Measurements from ENCODE around the gene DNAJB14. TPM values are rescaled to one million over a fixed set of nuclear protein-coding genes. Genes with fewer than 3 reads are reported as not detected.

DNAJB14 gene
- total RNA-seq, 4 donors from 2014 or later, result 41.9 to 58.1 (median 48.5) TPM

DNA sequence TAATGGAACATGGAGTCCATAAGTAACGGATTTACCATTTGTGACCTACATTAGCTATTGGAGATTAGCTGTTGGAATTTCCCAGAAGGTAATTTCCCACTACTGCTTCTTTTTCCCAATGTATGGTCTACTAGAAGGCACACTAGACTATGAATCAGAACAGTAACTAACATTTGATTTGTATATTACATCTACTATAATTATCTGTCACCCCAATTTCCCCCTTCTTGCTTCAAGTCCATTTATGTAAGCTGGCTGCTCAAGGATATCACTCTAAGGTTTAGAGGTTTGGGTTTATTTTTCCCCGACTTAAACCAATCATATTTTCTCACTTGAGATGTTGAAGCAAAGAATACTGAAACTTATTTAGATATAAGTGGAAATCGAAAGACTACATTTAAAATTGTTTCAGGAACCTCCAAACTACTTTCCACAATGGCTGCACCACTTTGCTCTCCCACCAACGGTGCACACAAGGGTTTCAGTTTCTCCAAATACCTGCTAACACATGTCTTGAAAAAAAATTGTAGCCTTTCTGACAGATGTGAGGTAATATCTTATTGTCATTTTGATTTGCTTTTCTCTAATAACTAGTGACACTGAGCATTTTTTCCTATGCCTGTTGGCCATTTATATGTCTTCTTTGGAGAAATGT lies 37.0 kb upstream of the DNAJB14 start:
- WGBS, 2 donors (ENCODE audit: low coverage in 1 of 2), result 71% methylated on average over 4 of the region's 4 CpGs
- in situ Hi-C loops (cut with MboI; ENCODE audit: low pct_ligation_motif_present in 1 of 4, low pct_unique_long_range_greater_than_20kb in 1 of 4, low sequenced_read_pairs in 3 of 4), result no loop called here

DNA sequence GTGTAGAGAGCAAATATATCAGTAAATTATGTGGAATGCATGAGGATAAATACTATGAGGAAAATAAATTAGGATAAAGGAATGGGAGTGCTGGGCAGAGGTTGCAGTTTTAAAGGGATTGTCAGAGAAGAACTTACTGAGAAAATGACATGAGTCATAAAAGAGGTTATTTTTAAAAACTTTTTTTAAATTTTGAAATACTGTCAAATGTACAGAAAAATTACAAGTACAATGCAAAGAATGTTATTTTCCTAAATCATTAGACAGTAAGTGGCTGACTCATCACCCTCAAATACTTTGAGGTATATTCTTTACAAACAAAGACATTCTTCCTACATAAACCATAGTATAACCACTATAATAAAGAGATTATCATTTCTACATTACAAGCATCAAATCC lies 33.5 kb upstream of the DNAJB14 start:
- TF ChIP-seq POLR2AphosphoS5 (IDR thresholded peaks at IDR 0.05) (no peak), EP300 (IDR thresholded peaks at IDR 0.05; ENCODE audit: low read depth) (no peak)
- no peaks in the 10 kb centered on the region for H3K36me3 ChIP-seq
- no peaks in the 10 kb centered on the region for H3K9me3 ChIP-seq
- no peak overlapping the region for H3K27ac ChIP-seq
- intact Hi-C loops (cut with DNase I; ENCODE audit: low total_unique reads) (no loop called here), in situ Hi-C loops (cut with MboI; ENCODE audit: low pct_ligation_motif_present in 1 of 4, low pct_unique_long_range_greater_than_20kb in 1 of 4, low sequenced_read_pairs in 3 of 4) (no loop called here)
- no peak overlapping the region for H3K4me3 ChIP-seq
- no peaks in the 10 kb centered on the region for H3K27me3 ChIP-seq
- no peak for DNase-seq
- no peaks in the 10 kb centered on the region for H3K4me1 ChIP-seq

More for the DNA sequence above, 37.0 kb upstream of the DNAJB14 start:
- Histone ChIP-seq H3K4me1 (no peaks in the 10 kb centered on the region), H3K27ac (no peak overlapping the region), H3K27me3 (no peaks in the 10 kb centered on the region), H3K4me3 (no peak overlapping the region), H3K36me3 (no peaks in the 10 kb centered on the region), H3K9me3 (no peaks in the 10 kb centered on the region)
- DNase-seq, result no peak
- intact Hi-C loops (cut with DNase I; ENCODE audit: low total_unique reads), result no loop called here
- no peak for TF ChIP-seq POLR2A (IDR thresholded peaks at IDR 0.05)

DNA sequence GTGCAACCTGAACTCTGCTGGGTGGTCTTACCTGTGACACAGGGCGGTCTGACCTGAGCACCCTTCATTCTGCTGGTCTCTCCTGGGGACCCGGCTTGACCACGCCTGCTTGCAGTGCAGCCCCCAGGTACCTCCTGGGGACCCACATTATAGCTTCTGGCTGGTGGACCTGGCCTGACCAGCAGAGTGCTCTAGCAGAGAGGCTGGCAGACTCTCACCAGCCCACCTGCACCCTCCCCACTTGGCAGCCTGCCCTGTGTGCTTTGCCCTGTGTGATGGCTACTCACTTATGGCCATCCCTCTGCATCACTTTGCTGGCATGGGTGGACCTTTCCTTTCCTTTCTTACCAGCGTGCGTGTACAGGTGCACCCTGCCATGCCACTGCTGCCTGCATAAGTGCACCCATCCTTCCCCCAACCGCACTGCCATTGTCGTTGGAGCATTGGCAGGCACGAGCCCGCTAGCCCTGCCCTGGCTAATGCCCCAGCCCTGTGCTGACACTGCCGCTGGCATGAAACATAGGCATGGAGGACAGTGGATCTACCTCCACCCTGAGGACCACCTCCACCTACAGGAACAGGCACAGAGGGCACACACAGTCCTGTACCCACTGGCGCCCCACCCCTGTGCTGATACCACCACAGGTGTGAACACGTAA lies 25.2 kb upstream of the DNAJB14 start:
- no peak for DNase-seq
- Histone ChIP-seq H3K27me3 (no peaks in the 10 kb centered on the region), H3K36me3 (no peaks in the 10 kb centered on the region), H3K4me3 (no peak overlapping the region), H3K9me3 (no peaks in the 10 kb centered on the region), H3K27ac (no peak overlapping the region), H3K4me1 (no peaks in the 10 kb centered on the region)
- TF ChIP-seq EP300 (IDR thresholded peaks at IDR 0.05; ENCODE audit: low read depth), result no peak
- no peak for TF ChIP-seq POLR2A (IDR thresholded peaks at IDR 0.05)
- TF ChIP-seq, protein P1, sequence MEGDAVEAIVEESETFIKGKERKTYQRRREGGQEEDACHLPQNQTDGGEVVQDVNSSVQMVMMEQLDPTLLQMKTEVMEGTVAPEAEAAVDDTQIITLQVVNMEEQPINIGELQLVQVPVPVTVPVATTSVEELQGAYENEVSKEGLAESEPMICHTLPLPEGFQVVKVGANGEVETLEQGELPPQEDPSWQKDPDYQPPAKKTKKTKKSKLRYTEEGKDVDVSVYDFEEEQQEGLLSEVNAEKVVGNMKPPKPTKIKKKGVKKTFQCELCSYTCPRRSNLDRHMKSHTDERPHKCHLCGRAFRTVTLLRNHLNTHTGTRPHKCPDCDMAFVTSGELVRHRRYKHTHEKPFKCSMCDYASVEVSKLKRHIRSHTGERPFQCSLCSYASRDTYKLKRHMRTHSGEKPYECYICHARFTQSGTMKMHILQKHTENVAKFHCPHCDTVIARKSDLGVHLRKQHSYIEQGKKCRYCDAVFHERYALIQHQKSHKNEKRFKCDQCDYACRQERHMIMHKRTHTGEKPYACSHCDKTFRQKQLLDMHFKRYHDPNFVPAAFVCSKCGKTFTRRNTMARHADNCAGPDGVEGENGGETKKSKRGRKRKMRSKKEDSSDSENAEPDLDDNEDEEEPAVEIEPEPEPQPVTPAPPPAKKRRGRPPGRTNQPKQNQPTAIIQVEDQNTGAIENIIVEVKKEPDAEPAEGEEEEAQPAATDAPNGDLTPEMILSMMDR (IDR thresholded peaks at IDR 0.05), result no peak
- no peak for TF ChIP-seq POLR2AphosphoS5 (IDR thresholded peaks at IDR 0.05)
- intact Hi-C loops (cut with DNase I; ENCODE audit: low total_unique reads) (no loop called here), in situ Hi-C loops (cut with MboI; ENCODE audit: low pct_ligation_motif_present in 1 of 4, low pct_unique_long_range_greater_than_20kb in 1 of 4, low sequenced_read_pairs in 3 of 4) (no loop called here)
- WGBS, 2 donors (ENCODE audit: low coverage in 1 of 2), result 96% methylated on average over 12 of the region's 12 CpGs; no CpG with 5 or more reads in 1 of the 2 donors

DNA sequence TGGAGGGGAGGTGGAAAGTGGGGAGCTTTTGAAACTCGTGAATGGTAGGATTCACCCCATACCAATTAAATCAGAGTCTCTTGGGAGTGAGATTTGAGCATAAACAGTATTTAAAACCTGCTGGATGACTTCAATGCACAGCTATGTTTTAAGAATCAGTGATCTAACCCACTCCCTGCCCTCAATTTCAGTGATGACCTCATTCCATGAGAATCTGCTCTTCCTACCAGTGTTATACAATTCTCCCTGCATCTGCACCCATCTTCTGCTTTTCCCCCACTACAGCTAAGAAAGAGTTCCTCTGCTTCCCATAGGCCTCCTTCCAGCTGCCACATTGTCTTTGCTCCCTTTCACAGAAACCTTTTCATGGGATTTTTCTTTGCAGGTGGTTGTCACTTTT lies 21.9 kb upstream of the DNAJB14 start:
- DNase-seq, result no peak
- H3K9me3 ChIP-seq, result no peaks in the 10 kb centered on the region
- in situ Hi-C loops (cut with MboI; ENCODE audit: low pct_ligation_motif_present in 1 of 4, low pct_unique_long_range_greater_than_20kb in 1 of 4, low sequenced_read_pairs in 3 of 4), result no loop called here
- 61% methylated on average over 1 of the region's 1 CpG; no CpG with 5 or more reads in 1 of the 2 donors for WGBS, 2 donors (ENCODE audit: low coverage in 1 of 2)
- no peaks in the 10 kb centered on the region for H3K27me3 ChIP-seq
- H3K36me3 ChIP-seq, result no peaks in the 10 kb centered on the region
- no peaks in the 10 kb centered on the region for H3K4me1 ChIP-seq
- no peak overlapping the region for H3K4me3 ChIP-seq
- no peak overlapping the region for H3K27ac ChIP-seq
- intact Hi-C loops (cut with DNase I; ENCODE audit: low total_unique reads), result no loop called here
- TF ChIP-seq, protein P1 (IDR thresholded peaks at IDR 0.05), result no peak
- TF ChIP-seq EP300 (IDR thresholded peaks at IDR 0.05; ENCODE audit: low read depth), result no peak
- TF ChIP-seq POLR2AphosphoS5 (IDR thresholded peaks at IDR 0.05), result no peak
- TF ChIP-seq POLR2A (IDR thresholded peaks at IDR 0.05), result no peak

DNA sequence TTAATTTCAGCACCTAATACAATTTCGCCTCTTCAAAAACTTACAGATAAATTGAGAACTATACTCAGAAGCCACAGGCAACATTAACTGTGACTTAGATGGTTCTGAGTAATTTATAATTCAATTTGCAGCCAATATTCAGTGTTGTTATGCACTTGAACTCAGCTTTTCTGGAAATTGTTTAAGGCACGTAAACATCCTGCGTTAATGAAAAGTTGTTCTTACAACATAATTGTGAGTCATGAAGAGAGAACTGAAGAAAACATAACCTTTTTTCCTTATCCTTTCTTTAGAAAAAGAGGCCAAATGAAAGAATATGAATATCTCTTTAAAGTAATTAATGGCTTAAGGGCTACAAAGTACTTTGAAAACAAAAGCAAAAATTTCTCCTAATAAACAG lies 20.3 kb upstream of the DNAJB14 start:
- no peak overlapping the region for H3K4me3 ChIP-seq
- H3K27ac ChIP-seq, result no peak overlapping the region
- intact Hi-C loops (cut with DNase I; ENCODE audit: low total_unique reads), result no loop called here
- no peak for DNase-seq
- TF ChIP-seq EP300 (IDR thresholded peaks at IDR 0.05; ENCODE audit: low read depth) (no peak), POLR2A (IDR thresholded peaks at IDR 0.05) (no peak), POLR2AphosphoS5 (IDR thresholded peaks at IDR 0.05) (no peak)
- TF ChIP-seq, protein P1 (IDR thresholded peaks at IDR 0.05), result no peak
- no peaks in the 10 kb centered on the region for H3K4me1 ChIP-seq
- WGBS, 2 donors (ENCODE audit: low coverage in 1 of 2), result 87 to 90% methylated on average over 3 of the region's 3 CpGs
- H3K36me3 ChIP-seq, result no peaks in the 10 kb centered on the region
- in situ Hi-C loops (cut with MboI; ENCODE audit: low pct_ligation_motif_present in 1 of 4, low pct_unique_long_range_greater_than_20kb in 1 of 4, low sequenced_read_pairs in 3 of 4), result no loop called here
- H3K9me3 ChIP-seq, result no peaks in the 10 kb centered on the region
- H3K27me3 ChIP-seq, result no peaks in the 10 kb centered on the region
